GM12878 (cell line): ENCODE measurements around the gene RSPO4. TPM values are rescaled to one million over a fixed set of nuclear protein-coding genes. Genes with fewer than 3 reads are reported as not detected.

Experiments
- ATAC-seq: fragments of 200-7000 bp; cut with Tn5 transposase; 3 replicates; pipeline ENCODE4 v1.9.1; 2020; ENCODE audit warnings: mild to moderate bottlenecking, moderate library complexity
- BruUV-seq: library from RNA; stranded (reverse); fragments of 400-500 nt; replicated peaks from 2 replicates; lab custom pipeline; 2021; lab: Mats Ljungman, UMichigan
- CTCF ChIA-PET: fragments of 300-600 bp; sonication (Branson Sonifier 250); formaldehyde crosslinking; extraction: SDS; loops from one replicate; lab custom pipeline; 2021; ENCODE audit warnings: inconsistent platforms; lab: Yijun Ruan, JAX
- POLR2A ChIA-PET: fragments of 350-600 bp; formaldehyde crosslinking; extraction: SDS; loops from one replicate; lab custom pipeline; 2021; ENCODE audit warnings: inconsistent platforms; lab: Charles Lee
- RAD21 ChIA-PET: fragments of 300-600 bp; sonication (Branson Sonifier 250); formaldehyde crosslinking; loops from one replicate; lab custom pipeline; 2023; ENCODE audit warnings: antibody characterized with exemption; ENCODE audit not compliant: unreplicated experiment; lab: Charles Lee
- SMC1A ChIA-PET: fragments of 300-600 bp; sonication (Branson Sonifier 250); formaldehyde crosslinking; loops from one replicate; lab custom pipeline; 2023; ENCODE audit not compliant: unreplicated experiment, uncharacterized antibody; lab: Charles Lee
- DNase-seq: peaks from one replicate; pipeline ENCODE4 v3.0.0-alpha.2; 2011; ENCODE audit warnings: low read depth, low spot score
- FAIRE-seq: peaks from 3 replicates; lab custom pipeline; 2011; peaks lifted over from hg19 to GRCh38; lab: Jason Lieb, UNC
- H2AFZ ChIP-seq: 2 replicates; pipeline ENCODE4 v1.6.0; 2011; ENCODE audit warnings: low read depth, low read length, control low read depth; ENCODE audit not compliant: control insufficient read depth
- H3K27ac ChIP-seq: 2 replicates; pipeline ENCODE4 v1.5.1; 2011; ENCODE audit warnings: control low read depth; ENCODE audit not compliant: control insufficient read depth, insufficient read depth
- H3K27me3 ChIP-seq, 2 experiments: replicated peaks in 1 of 2; 2 replicates each; pipeline versions ENCODE4 v1.6.0 to v1.6.1; 2011; ENCODE audit warnings: low read length in 1 of 2; ENCODE audit not compliant: control insufficient read depth in 2 of 2, insufficient read depth in 2 of 2
- H3K36me3 ChIP-seq, 2 experiments: 2 replicates each; pipeline ENCODE4 v1.5.1; 2011; ENCODE audit warnings: low read length in 1 of 2; ENCODE audit not compliant: control insufficient read depth in 2 of 2, insufficient read depth in 2 of 2
- H3K4me1 ChIP-seq: 2 replicates; pipeline ENCODE4 v1.6.1; 2011; ENCODE audit warnings: mild to moderate bottlenecking, low read length, moderate library complexity, mixed read lengths; ENCODE audit not compliant: control insufficient read depth, insufficient read depth
- H3K4me2 ChIP-seq: 2 replicates; pipeline ENCODE4 v1.6.0; 2011; ENCODE audit warnings: control low read depth; ENCODE audit not compliant: control insufficient read depth, insufficient read depth
- H3K4me3 ChIP-seq: fragments of 200-600 bp; sonication (generic); 2 replicates; pipeline ENCODE4 v1.5.1; 2016
- H3K79me2 ChIP-seq: 2 replicates; pipeline ENCODE4 v1.6.0; 2011; ENCODE audit warnings: low read length; ENCODE audit not compliant: control insufficient read depth, insufficient read depth
- H3K9ac ChIP-seq: 2 replicates; pipeline ENCODE4 v1.8.0; 2011; ENCODE audit warnings: low read length, control low read depth, mixed read lengths; ENCODE audit not compliant: control insufficient read depth, insufficient read depth
- H3K9me3 ChIP-seq: replicated peaks from 3 replicates; pipeline ENCODE4 v1.5.1; 2011; ENCODE audit warnings: mild to moderate bottlenecking, low read length; ENCODE audit not compliant: control insufficient read depth, insufficient read depth
- H4K20me1 ChIP-seq: 2 replicates; pipeline ENCODE4 v1.6.0; 2011; ENCODE audit not compliant: control insufficient read depth, insufficient read depth
- GABPA ChIP-seq: IDR thresholded peaks from 2 replicates; pipeline ENCODE4 v1.6.1; 2014; ENCODE audit warnings: antibody characterized with exemption, low read depth, mild to moderate bottlenecking, inconsistent platforms
- JUND ChIP-seq: IDR thresholded peaks from 2 replicates; pipeline ENCODE4 v1.6.1; 2012; ENCODE audit warnings: low read depth, mild to moderate bottlenecking, low read length, improper control_type of control experiment, moderate library complexity
- MTA2 ChIP-seq: fragments of 450-650 bp; IDR thresholded peaks from 2 replicates; pipeline ENCODE4 v1.6.1; 2016; ENCODE audit warnings: low read depth, mild to moderate bottlenecking, moderate library complexity
- PAX5 ChIP-seq: IDR thresholded peaks from 2 replicates; pipeline ENCODE4 v1.6.1; 2011; ENCODE audit warnings: low read depth, low read length, borderline replicate concordance
- SREBF1 ChIP-seq: IDR thresholded peaks from 2 replicates; pipeline ENCODE4 v1.6.1; 2012; ENCODE audit warnings: mild to moderate bottlenecking, low read length
- USF1 ChIP-seq: IDR thresholded peaks from 2 replicates; pipeline ENCODE4 v1.6.1; 2011; ENCODE audit warnings: borderline replicate concordance, low read depth, mild to moderate bottlenecking, moderate library complexity, mixed read lengths, low read length; ENCODE audit not compliant: insufficient read depth; ENCODE audit errors: extremely low read length
- ZNF207 ChIP-seq: fragments of 450-650 bp; IDR thresholded peaks from 2 replicates; pipeline ENCODE4 v1.6.1; 2014; ENCODE audit warnings: antibody characterized with exemption, mild to moderate bottlenecking, borderline replicate concordance
- WGBS: methylation state at CpG from one replicate; pipeline ENCODE4 v1.1.6; 2016; ENCODE audit warnings: low lambda C conversion rate; ENCODE audit not compliant: insufficient replicate concordance, insufficient coverage; ENCODE audit errors: missing lambda C conversion rate; 5-methylcytosine and 5-hydroxymethylcytosine counted together
- in situ Hi-C: fragments of 300-500 bp; cut with MboI; formaldehyde crosslinking; loops from 9 replicates; pipeline ENCODE4 v1.14.3; 2018; ENCODE audit warnings: mixed read lengths
- intact Hi-C: fragments of 100-400 bp; cut with micrococcal nuclease; formaldehyde crosslinking; loops from one replicate; pipeline ENCODE4 v1.14.2; 2022; ENCODE audit not compliant: unreplicated experiment
- polyA plus RNA-seq, 11 experiments: library from polyadenylated mRNA; depleted of rRNA in 4 of 11; unstranded in 6 of 11; stranded (reverse) in 5 of 11; fragments of >200 nt; fragmentation: Nextera tagmentation in 4 of 11; fragmentation: Illumina TruSeq in 1 of 11; extraction: Ambion mirVana in 4 of 11; extraction: Trizol in 1 of 11; gene quantifications; 1 replicate in 1 of 11; 2 replicates in 10 of 11; pipeline versions ENCODE4 v1.2.1 to v1.2.3, GENCODE V29; 2011 to 2016; ENCODE audit warnings: inconsistent platforms in 2 of 11, missing spikeins in 2 of 11, low read depth in 1 of 11
- total RNA-seq, 4 experiments: library from RNA; depleted of rRNA in 3 of 4; stranded (reverse); fragments of >200 nt in 3 of 4; fragmentation: Illumina TruSeq in 1 of 4; extraction: Trizol in 1 of 4; gene quantifications; 2 replicates each; pipeline versions ENCODE4 v1.2.1 to v1.2.3, GENCODE V29; 2013 to 2021

RSPO4 gene
- total and polyA plus RNA-seq, 10 of the 15 experiments (the other 5 are each of a cell fraction or from before 2014, with no cell fraction given): 0.06 TPM; not detected in 9

- no peak overlapping the region for H3K4me2 ChIP-seq
- DNase-seq (no peak), ATAC-seq (no peak), FAIRE-seq (no peak)
- no TSS peak for BruUV-seq
- intact Hi-C loops (no loop called here), in situ Hi-C loops (no loop called here)
- H3K36me3 ChIP-seq: no peaks in the 10 kb centered on the region
- no peak overlapping the region for H3K4me3 ChIP-seq
- H3K27me3 ChIP-seq: no peaks in the 10 kb centered on the region; a peak in 2 of 4 replicates
- no peaks in the 10 kb centered on the region for H4K20me1 ChIP-seq
- no peaks in the 10 kb centered on the region for H3K4me1 ChIP-seq
- 73% methylated on average over 13 of the region's 13 CpGs for WGBS
- CTCF ChIA-PET: interaction anchor here (1.3 to 1.7 kb wide), 2 partner anchors 10 to 11 kb away, joined by 3 to 8 read pairs; no protein-coding TSS in a partner anchor
- RAD21 ChIA-PET: no interaction called here
- H3K9me3 ChIP-seq: no peaks in the 10 kb centered on the region
- H2AFZ ChIP-seq: no peak overlapping the region
- H3K79me2 ChIP-seq: no peaks in the 10 kb centered on the region
- H3K9ac ChIP-seq: no peak overlapping the region
- no peak overlapping the region for H3K27ac ChIP-seq
- SMC1A ChIA-PET: interaction anchor here (0.6 to 2.3 kb wide), 2 partner anchors 11 to 127 kb away, joined by 3 to 7 read pairs; no protein-coding TSS in a partner anchor
- POLR2A ChIA-PET: no interaction called here
- no peak for TF ChIP-seq SREBF1
- TF ChIP-seq USF1: no peak
- no peak for TF ChIP-seq MTA2
- no peak for TF ChIP-seq ZNF207
- TF ChIP-seq JUND: no peak
- TF ChIP-seq PAX5: no peak
Measured at GRCh38 chr20:945841-946240, 56.3 kb downstream of the RSPO4 start.

- RAD21 ChIA-PET: no interaction called here
- ATAC-seq (no peak), FAIRE-seq (no peak), DNase-seq (no peak)
- no TSS peak for BruUV-seq
- Histone ChIP-seq H3K27ac (no peak overlapping the region), H3K4me1 (no peaks in the 10 kb centered on the region), H3K36me3 (no peaks in the 10 kb centered on the region), H2AFZ (no peak overlapping the region), H3K9ac (no peak overlapping the region), H3K9me3 (no peaks in the 10 kb centered on the region), H3K4me3 (no peak overlapping the region), H3K27me3 (peaks cover 0 to 2% of the 10 kb centered on the region in 2 experiments; a peak in 3 of 4 replicates), H3K79me2 (no peaks in the 10 kb centered on the region), H4K20me1 (no peaks in the 10 kb centered on the region), H3K4me2 (no peak overlapping the region)
- intact Hi-C loops (no loop called here), in situ Hi-C loops (no loop called here)
- CTCF ChIA-PET: no interaction called here
- SMC1A ChIA-PET: no interaction called here
- no peak for TF ChIP-seq GABPA
- 45% methylated on average over 11 of the region's 13 CpGs for WGBS
- POLR2A ChIA-PET: no interaction called here
Measured at GRCh38 chr20:944774-945410, 57.2 kb downstream of the RSPO4 start.
